Activated gamma-delta T cell treated with Interleukin-2 at 50 U/mL for 16 hours (primary cell): Measurements from ENCODE around the gene BMPR2.
"Not testable (repeated sequence)": the region's sequence is repeated elsewhere in the genome, so short reads cannot be mapped to it uniquely, and the experiment has no call there.

Experiments used
- DNase-seq: peaks from one replicate; pipeline ENCODE4 v3.0.0-alpha.2; 2020

The BMPR2 gene

GRCh38 chr2:202386495-202386894 is 10.4 kb downstream of the BMPR2 start:
- DNase-seq = not testable (repeated sequence)

GRCh38 chr2:202387608-202388342 is 11.6 kb downstream of the BMPR2 start:
- DNase-seq = no peak

GRCh38 chr2:202400941-202401340 is 24.8 kb downstream of the BMPR2 start:
- DNase-seq = no peak

- no peak for DNase-seq
These were observed 29.7 kb downstream of the BMPR2 start for GRCh38 chr2:202405798-202406197.

GRCh38 chr2:202406445-202406978 is 30.4 kb downstream of the BMPR2 start:
- no peak for DNase-seq

- DNase-seq = no peak
These were observed 32.5 kb downstream of the BMPR2 start for GRCh38 chr2:202408546-202409140.

- DNase-seq = no peak
These were observed 34.0 kb downstream of the BMPR2 start for GRCh38 chr2:202410092-202410491.

- DNase-seq = no peak
These were observed 35.0 kb downstream of the BMPR2 start for GRCh38 chr2:202411097-202411496.

GRCh38 chr2:202418027-202418426 is 41.9 kb downstream of the BMPR2 start:
- DNase-seq = no peak

- no peak for DNase-seq
These were observed 42.4 kb downstream of the BMPR2 start for GRCh38 chr2:202418511-202418910.

- no peak for DNase-seq
These were observed 47.0 kb downstream of the BMPR2 start for GRCh38 chr2:202423139-202423538.

GRCh38 chr2:202425036-202425435 is 48.9 kb downstream of the BMPR2 start:
- no peak for DNase-seq

- no peak for DNase-seq
These were observed 50.6 kb downstream of the BMPR2 start for GRCh38 chr2:202426751-202427150.

GRCh38 chr2:202429164-202429980 is 53.2 kb downstream of the BMPR2 start:
- DNase-seq = no peak

GRCh38 chr2:202432776-202433175 is 56.6 kb downstream of the BMPR2 start:
- no peak for DNase-seq

GRCh38 chr2:202434472-202434871 is 58.3 kb downstream of the BMPR2 start:
- DNase-seq = no peak

GRCh38 chr2:202436626-202437025 is 60.5 kb downstream of the BMPR2 start:
- DNase-seq = no peak

- not testable (repeated sequence) for DNase-seq
These were observed 64.0 kb downstream of the BMPR2 start for GRCh38 chr2:202440117-202440516.

- DNase-seq = no peak
These were observed 66.8 kb downstream of the BMPR2 start for GRCh38 chr2:202442882-202443281.

- no peak for DNase-seq
These were observed 67.9 kb downstream of the BMPR2 start for GRCh38 chr2:202444000-202444399.

- DNase-seq = no peak
These were observed 73.2 kb downstream of the BMPR2 start for GRCh38 chr2:202449344-202449743.

GRCh38 chr2:202450785-202451184 is 74.7 kb downstream of the BMPR2 start:
- no peak for DNase-seq

- DNase-seq = no peak
These were observed 76.6 kb downstream of the BMPR2 start for GRCh38 chr2:202452744-202453143.

GRCh38 chr2:202454536-202454935 is 78.4 kb downstream of the BMPR2 start:
- no peak for DNase-seq
